Measurements from ENCODE around the gene LRP11.

DNA sequence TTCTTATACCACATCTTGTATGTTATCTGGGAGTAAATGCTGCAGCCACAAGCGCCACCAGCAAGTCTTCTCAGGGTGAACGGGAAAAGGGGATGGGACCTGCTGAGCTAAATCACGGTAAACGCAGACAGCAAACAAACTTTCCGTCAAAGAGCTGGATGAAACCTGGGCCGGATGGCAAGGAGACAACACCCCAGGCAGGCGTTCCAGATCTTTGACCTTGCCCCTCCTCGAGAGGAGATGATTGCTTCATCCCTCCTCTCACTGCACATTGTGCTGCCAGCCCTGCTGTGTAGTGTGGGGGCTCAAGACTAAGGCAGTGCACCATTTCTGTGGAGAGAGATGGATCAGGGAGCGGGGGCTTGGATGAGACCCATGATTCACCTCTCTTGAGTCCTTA, 23.9 kb upstream of the LRP11 start:
- TF ChIP-seq POLR2A (IDR thresholded peaks at IDR 0.05) = no peak
- TF ChIP-seq, protein P1, sequence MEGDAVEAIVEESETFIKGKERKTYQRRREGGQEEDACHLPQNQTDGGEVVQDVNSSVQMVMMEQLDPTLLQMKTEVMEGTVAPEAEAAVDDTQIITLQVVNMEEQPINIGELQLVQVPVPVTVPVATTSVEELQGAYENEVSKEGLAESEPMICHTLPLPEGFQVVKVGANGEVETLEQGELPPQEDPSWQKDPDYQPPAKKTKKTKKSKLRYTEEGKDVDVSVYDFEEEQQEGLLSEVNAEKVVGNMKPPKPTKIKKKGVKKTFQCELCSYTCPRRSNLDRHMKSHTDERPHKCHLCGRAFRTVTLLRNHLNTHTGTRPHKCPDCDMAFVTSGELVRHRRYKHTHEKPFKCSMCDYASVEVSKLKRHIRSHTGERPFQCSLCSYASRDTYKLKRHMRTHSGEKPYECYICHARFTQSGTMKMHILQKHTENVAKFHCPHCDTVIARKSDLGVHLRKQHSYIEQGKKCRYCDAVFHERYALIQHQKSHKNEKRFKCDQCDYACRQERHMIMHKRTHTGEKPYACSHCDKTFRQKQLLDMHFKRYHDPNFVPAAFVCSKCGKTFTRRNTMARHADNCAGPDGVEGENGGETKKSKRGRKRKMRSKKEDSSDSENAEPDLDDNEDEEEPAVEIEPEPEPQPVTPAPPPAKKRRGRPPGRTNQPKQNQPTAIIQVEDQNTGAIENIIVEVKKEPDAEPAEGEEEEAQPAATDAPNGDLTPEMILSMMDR (IDR thresholded peaks at IDR 0.05) = no peak
